SK-N-SH treated with all-trans-retinoic acid at 6 μM for 48 hours (cell line): Measurements from ENCODE around the gene EPHA6.

ENCODE experiments used
- ATAC-seq: fragments of 200-7000 bp; cut with Tn5 transposase; 3 replicates; pipeline ENCODE4 v1.9.1; 2020; ENCODE audit warnings: mild to moderate bottlenecking, moderate library complexity
- BACH2 ChIP-seq: fragments of 250-450 bp; sonication (Bioruptor Pico); IDR thresholded peaks from 2 replicates; pipeline ENCODE4 v1.9.0; 2021; ENCODE audit warnings: mild to moderate bottlenecking, borderline replicate concordance
- CSDC2 ChIP-seq: fragments of 250-450 bp; sonication (Bioruptor Pico); IDR thresholded peaks from 2 replicates; pipeline ENCODE4 v1.5.0; 2020; ENCODE audit warnings: mild to moderate bottlenecking, moderate library complexity
- ESRRG ChIP-seq: fragments of 250-450 bp; sonication (Bioruptor Pico); IDR thresholded peaks from 2 replicates; pipeline ENCODE4 v1.6.1; 2021; ENCODE audit warnings: mild to moderate bottlenecking
- GLIS3 ChIP-seq: fragments of 250-450 bp; sonication (Bioruptor Pico); IDR thresholded peaks from 2 replicates; pipeline ENCODE4 v1.5.0; 2020; ENCODE audit warnings: mild to moderate bottlenecking, moderate library complexity
- OSR1 ChIP-seq: fragments of 250-450 bp; sonication (Bioruptor Pico); IDR thresholded peaks from 2 replicates; pipeline ENCODE4 v1.8.0; 2022; ENCODE audit warnings: moderate library complexity, mild to moderate bottlenecking, inconsistent platforms
- PPARA ChIP-seq: fragments of 250-450 bp; sonication (Bioruptor Pico); IDR thresholded peaks from 2 replicates; pipeline ENCODE4 v1.5.0; 2020; ENCODE audit warnings: mild to moderate bottlenecking, borderline replicate concordance
- RARB ChIP-seq: fragments of 250-450 bp; sonication (Bioruptor Pico); IDR thresholded peaks from 2 replicates; pipeline ENCODE4 v1.8.0; 2021; ENCODE audit warnings: mild to moderate bottlenecking, moderate library complexity
- SNAI2 ChIP-seq: fragments of 250-450 bp; sonication (Bioruptor Pico); IDR thresholded peaks from 2 replicates; pipeline ENCODE4 v1.5.0; 2020; ENCODE audit warnings: mild to moderate bottlenecking, moderate library complexity
- TOX ChIP-seq: fragments of 250-450 bp; sonication (Bioruptor Pico); IDR thresholded peaks from 2 replicates; pipeline ENCODE4 v1.8.0; 2021; ENCODE audit warnings: mild to moderate bottlenecking, moderate library complexity, borderline replicate concordance
- TSHZ2 ChIP-seq: fragments of 250-450 bp; sonication (Bioruptor Pico); IDR thresholded peaks from 2 replicates; pipeline ENCODE4 v1.5.0; 2020; ENCODE audit warnings: mild to moderate bottlenecking, moderate library complexity
- ZC3H10 ChIP-seq: fragments of 250-450 bp; sonication (Bioruptor Pico); IDR thresholded peaks from 2 replicates; pipeline ENCODE4 v1.5.1; 2021; ENCODE audit warnings: mild to moderate bottlenecking, moderate library complexity
- ZFP3 ChIP-seq: fragments of 250-450 bp; sonication (Bioruptor Pico); IDR thresholded peaks from 2 replicates; pipeline ENCODE4 v1.5.0; 2020; ENCODE audit warnings: mild to moderate bottlenecking, moderate library complexity
- ZFP30 ChIP-seq: fragments of 450-650 bp; formaldehyde crosslinking; IDR thresholded peaks from 2 replicates; pipeline ENCODE4 v1.5.0; 2022; ENCODE audit warnings: mild to moderate bottlenecking, moderate library complexity
- ZNF565 ChIP-seq: fragments of 450-650 bp; formaldehyde crosslinking; conservative IDR thresholded peaks from 2 replicates; pipeline ENCODE4 v1.5.0; 2020; ENCODE audit warnings: low read depth, mild to moderate bottlenecking, moderate library complexity
- ZNF8 ChIP-seq: fragments of 450-650 bp; formaldehyde crosslinking; IDR thresholded peaks from 2 replicates; pipeline ENCODE4 v1.5.0; 2020; ENCODE audit warnings: mild to moderate bottlenecking, moderate library complexity
- TF ChIP-seq, protein P1 (sequence below): fragments of 250-450 bp; sonication (Bioruptor Pico); IDR thresholded peaks from 2 replicates; pipeline ENCODE4 v1.8.0; 2020; ENCODE audit warnings: mild to moderate bottlenecking, moderate library complexity, borderline replicate concordance
- TF ChIP-seq, protein P2 (sequence below): fragments of 250-450 bp; sonication (Bioruptor Pico); IDR thresholded peaks from 2 replicates; pipeline ENCODE4 v1.8.0; 2021; ENCODE audit warnings: low read depth, mild to moderate bottlenecking, moderate library complexity, borderline replicate concordance
- TF ChIP-seq, protein P3 (sequence below): fragments of 250-450 bp; sonication (Bioruptor Pico); IDR thresholded peaks from 2 replicates; pipeline ENCODE4 v1.5.1; 2021; ENCODE audit warnings: mild to moderate bottlenecking, moderate library complexity
- TF ChIP-seq, protein P4 (sequence below): fragments of 250-450 bp; sonication (Bioruptor Pico); IDR thresholded peaks from 2 replicates; pipeline ENCODE4 v1.5.1; 2020; ENCODE audit warnings: low read depth, mild to moderate bottlenecking, moderate library complexity

Gene EPHA6

GRCh38 chr3:97076673-97077072 is 262.3 kb downstream of the EPHA6 start:
- TF ChIP-seq BACH2 (CRISPR knock-in tag) (no peak), SNAI2 (CRISPR knock-in tag) (no peak)
- TF ChIP-seq, protein P1, sequence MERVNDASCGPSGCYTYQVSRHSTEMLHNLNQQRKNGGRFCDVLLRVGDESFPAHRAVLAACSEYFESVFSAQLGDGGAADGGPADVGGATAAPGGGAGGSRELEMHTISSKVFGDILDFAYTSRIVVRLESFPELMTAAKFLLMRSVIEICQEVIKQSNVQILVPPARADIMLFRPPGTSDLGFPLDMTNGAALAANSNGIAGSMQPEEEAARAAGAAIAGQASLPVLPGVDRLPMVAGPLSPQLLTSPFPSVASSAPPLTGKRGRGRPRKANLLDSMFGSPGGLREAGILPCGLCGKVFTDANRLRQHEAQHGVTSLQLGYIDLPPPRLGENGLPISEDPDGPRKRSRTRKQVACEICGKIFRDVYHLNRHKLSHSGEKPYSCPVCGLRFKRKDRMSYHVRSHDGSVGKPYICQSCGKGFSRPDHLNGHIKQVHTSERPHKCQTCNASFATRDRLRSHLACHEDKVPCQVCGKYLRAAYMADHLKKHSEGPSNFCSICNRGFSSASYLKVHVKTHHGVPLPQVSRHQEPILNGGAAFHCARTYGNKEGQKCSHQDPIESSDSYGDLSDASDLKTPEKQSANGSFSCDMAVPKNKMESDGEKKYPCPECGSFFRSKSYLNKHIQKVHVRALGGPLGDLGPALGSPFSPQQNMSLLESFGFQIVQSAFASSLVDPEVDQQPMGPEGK (CRISPR knock-in tag): no peak
- no peak for ATAC-seq

GRCh38 chr3:97089621-97090020 is 275.2 kb downstream of the EPHA6 start:
- no peak for ATAC-seq
- TF ChIP-seq RARB (CRISPR knock-in tag): no peak
- no peak for TF ChIP-seq TSHZ2
- TF ChIP-seq TOX (CRISPR knock-in tag): no peak
- TF ChIP-seq ZNF8: no peak
- no peak for TF ChIP-seq ESRRG
- no peak for TF ChIP-seq CSDC2 (CRISPR knock-in tag)
- TF ChIP-seq ZFP30: no peak
- TF ChIP-seq, protein P2, sequence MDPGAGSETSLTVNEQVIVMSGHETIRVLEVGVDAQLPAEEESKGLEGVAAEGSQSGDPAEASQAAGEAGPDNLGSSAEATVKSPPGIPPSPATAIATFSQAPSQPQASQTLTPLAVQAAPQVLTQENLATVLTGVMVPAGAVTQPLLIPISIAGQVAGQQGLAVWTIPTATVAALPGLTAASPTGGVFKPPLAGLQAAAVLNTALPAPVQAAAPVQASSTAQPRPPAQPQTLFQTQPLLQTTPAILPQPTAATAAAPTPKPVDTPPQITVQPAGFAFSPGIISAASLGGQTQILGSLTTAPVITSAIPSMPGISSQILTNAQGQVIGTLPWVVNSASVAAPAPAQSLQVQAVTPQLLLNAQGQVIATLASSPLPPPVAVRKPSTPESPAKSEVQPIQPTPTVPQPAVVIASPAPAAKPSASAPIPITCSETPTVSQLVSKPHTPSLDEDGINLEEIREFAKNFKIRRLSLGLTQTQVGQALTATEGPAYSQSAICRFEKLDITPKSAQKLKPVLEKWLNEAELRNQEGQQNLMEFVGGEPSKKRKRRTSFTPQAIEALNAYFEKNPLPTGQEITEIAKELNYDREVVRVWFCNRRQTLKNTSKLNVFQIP (CRISPR knock-in tag): no peak
- TF ChIP-seq, protein P1 (CRISPR knock-in tag): no peak
- TF ChIP-seq PPARA (CRISPR knock-in tag): no peak
- TF ChIP-seq, protein P3, sequence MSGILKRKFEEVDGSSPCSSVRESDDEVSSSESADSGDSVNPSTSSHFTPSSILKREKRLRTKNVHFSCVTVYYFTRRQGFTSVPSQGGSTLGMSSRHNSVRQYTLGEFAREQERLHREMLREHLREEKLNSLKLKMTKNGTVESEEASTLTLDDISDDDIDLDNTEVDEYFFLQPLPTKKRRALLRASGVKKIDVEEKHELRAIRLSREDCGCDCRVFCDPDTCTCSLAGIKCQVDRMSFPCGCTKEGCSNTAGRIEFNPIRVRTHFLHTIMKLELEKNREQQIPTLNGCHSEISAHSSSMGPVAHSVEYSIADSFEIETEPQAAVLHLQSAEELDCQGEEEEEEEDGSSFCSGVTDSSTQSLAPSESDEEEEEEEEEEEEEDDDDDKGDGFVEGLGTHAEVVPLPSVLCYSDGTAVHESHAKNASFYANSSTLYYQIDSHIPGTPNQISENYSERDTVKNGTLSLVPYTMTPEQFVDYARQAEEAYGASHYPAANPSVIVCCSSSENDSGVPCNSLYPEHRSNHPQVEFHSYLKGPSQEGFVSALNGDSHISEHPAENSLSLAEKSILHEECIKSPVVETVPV (CRISPR knock-in tag): no peak

DNA sequence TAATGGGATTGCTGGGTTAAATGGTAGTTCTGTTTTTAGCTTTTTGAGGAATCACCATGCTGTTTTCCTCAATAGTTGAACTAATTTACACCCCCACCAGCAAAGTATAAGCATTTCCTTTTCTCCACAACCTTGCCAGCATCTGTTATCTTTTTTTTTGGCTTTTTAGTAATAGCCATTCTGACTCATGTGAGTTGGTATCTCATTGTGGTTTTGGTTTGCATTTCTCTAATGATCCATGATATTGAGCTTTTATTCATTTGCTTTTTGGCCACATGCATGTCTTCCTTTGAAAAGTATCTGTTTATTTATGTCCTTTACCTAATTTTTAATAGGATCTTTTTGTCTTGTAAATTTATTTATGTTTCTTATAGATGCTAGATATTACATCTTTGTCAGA is 288.2 kb downstream of the EPHA6 start:
- TF ChIP-seq ZNF565 (CRISPR knock-in tag): no peak
- no peak for TF ChIP-seq OSR1 (CRISPR knock-in tag)
- no peak for TF ChIP-seq SNAI2 (CRISPR knock-in tag)
- no peak for TF ChIP-seq GLIS3 (CRISPR knock-in tag)
- TF ChIP-seq, protein P4, sequence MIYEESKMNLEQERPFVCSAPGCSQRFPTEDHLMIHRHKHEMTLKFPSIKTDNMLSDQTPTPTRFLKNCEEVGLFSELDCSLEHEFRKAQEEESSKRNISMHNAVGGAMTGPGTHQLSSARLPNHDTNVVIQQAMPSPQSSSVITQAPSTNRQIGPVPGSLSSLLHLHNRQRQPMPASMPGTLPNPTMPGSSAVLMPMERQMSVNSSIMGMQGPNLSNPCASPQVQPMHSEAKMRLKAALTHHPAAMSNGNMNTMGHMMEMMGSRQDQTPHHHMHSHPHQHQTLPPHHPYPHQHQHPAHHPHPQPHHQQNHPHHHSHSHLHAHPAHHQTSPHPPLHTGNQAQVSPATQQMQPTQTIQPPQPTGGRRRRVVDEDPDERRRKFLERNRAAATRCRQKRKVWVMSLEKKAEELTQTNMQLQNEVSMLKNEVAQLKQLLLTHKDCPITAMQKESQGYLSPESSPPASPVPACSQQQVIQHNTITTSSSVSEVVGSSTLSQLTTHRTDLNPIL (CRISPR knock-in tag): no peak
- TF ChIP-seq TSHZ2: no peak
- TF ChIP-seq, protein P1 (CRISPR knock-in tag): no peak
- no peak for TF ChIP-seq PPARA (CRISPR knock-in tag)
- TF ChIP-seq ZC3H10: no peak
- TF ChIP-seq BACH2 (CRISPR knock-in tag): no peak
- TF ChIP-seq ZFP3 (CRISPR knock-in tag): no peak
- TF ChIP-seq CSDC2 (CRISPR knock-in tag): no peak
- TF ChIP-seq ZNF8: no peak
- TF ChIP-seq, all 23 proteins: peak for 0
- ATAC-seq: no peak
